Urinary bladder (tissue), 4 donors: Measurements from ENCODE around the gene IDE. TPM values are rescaled to one million over a fixed set of nuclear protein-coding genes. Genes with fewer than 3 reads are reported as not detected.
"Not testable (repeated sequence)": the region's sequence is repeated elsewhere in the genome, so short reads cannot be mapped to it uniquely, and the experiment has no call there.

Source experiments
- DNase-seq: peaks from one replicate; pipeline ENCODE4 v3.0.0-alpha.2; 2015; ENCODE audit errors: extremely low spot score
- H3K27ac ChIP-seq: one replicate; pipeline ENCODE4 v1.5.1; 2013; ENCODE audit warnings: low read depth, mild to moderate bottlenecking, moderate library complexity
- H3K36me3 ChIP-seq: one replicate; pipeline ENCODE4 v1.6.1; 2013; ENCODE audit warnings: mild to moderate bottlenecking, moderate library complexity; ENCODE audit not compliant: insufficient read depth
- H3K4me1 ChIP-seq: one replicate; pipeline ENCODE4 v1.6.1; 2013; ENCODE audit warnings: mild to moderate bottlenecking, moderate library complexity; ENCODE audit not compliant: insufficient read depth
- H3K4me3 ChIP-seq: one replicate; pipeline ENCODE4 v1.5.1; 2013; ENCODE audit warnings: low read depth, low read length
- WGBS: extraction: QIAGEN DNeasy Blood & Tissue Kit; methylation state at CpG from one replicate; pipeline ENCODE4 v1.1.7; 2013; 5-methylcytosine and 5-hydroxymethylcytosine counted together
- polyA plus RNA-seq: library from polyadenylated mRNA; stranded (reverse); fragments of 200-250 nt; gene quantifications from one replicate; pipeline ENCODE4 v1.2.3, GENCODE V29; 2013
- total RNA-seq: library from RNA; depleted of rRNA; stranded (reverse); fragments of >200 nt; gene quantifications from one replicate; pipeline ENCODE4 v1.2.3, GENCODE V29; 2014
- donor health status: healthy with polysubstance abuse.
- donor health status: healthy.

The IDE gene
- total and polyA plus RNA-seq, 2 donors = 14.1 to 40.1 TPM

- Histone ChIP-seq H3K27ac (no peak overlapping the region), H3K4me3 (no peak overlapping the region), H3K4me1 (no peaks in the 10 kb centered on the region), H3K36me3 (peaks cover 9% of the 10 kb centered on the region)
- no peak for DNase-seq
- WGBS = 94% methylated on average over 1 of the region's 1 CpG
Measured at GRCh38 chr10:92493362-92493761, 80.5 kb downstream of the IDE start.

- 94% methylated on average over 6 of the region's 6 CpGs for WGBS
- no peak overlapping the region for H3K4me3 ChIP-seq
- DNase-seq = no peak
- H3K36me3 ChIP-seq = peaks cover 11% of the 10 kb centered on the region
- H3K27ac ChIP-seq = no peak overlapping the region
- H3K4me1 ChIP-seq = no peaks in the 10 kb centered on the region
Measured at GRCh38 chr10:92492748-92493240, 81.1 kb downstream of the IDE start.

- Histone ChIP-seq H3K4me3 (no peak overlapping the region), H3K27ac (no peak overlapping the region), H3K36me3 (peaks cover 13% of the 10 kb centered on the region), H3K4me1 (no peaks in the 10 kb centered on the region)
- DNase-seq = no peak
- 57% methylated on average over 2 of the region's 2 CpGs for WGBS
Measured at GRCh38 chr10:92490387-92490786, 83.5 kb downstream of the IDE start.

- H3K4me3 ChIP-seq = no peak overlapping the region
- H3K4me1 ChIP-seq = no peaks in the 10 kb centered on the region
- no peak for DNase-seq
- peaks cover 15% of the 10 kb centered on the region for H3K36me3 ChIP-seq
- H3K27ac ChIP-seq = no peak overlapping the region
Measured at GRCh38 chr10:92486637-92487036, 87.3 kb downstream of the IDE start.

- no peak overlapping the region for H3K27ac ChIP-seq
- H3K36me3 ChIP-seq = peaks cover 11% of the 10 kb centered on the region
- no peak for DNase-seq
- WGBS = 98% methylated on average over 4 of the region's 4 CpGs
- no peaks in the 10 kb centered on the region for H3K4me1 ChIP-seq
- no peak overlapping the region for H3K4me3 ChIP-seq
Measured at GRCh38 chr10:92483539-92483938, 90.4 kb downstream of the IDE start.

- H3K4me1 ChIP-seq = no peaks in the 10 kb centered on the region
- peaks cover 10% of the 10 kb centered on the region for H3K36me3 ChIP-seq
- DNase-seq = no peak
- H3K4me3 ChIP-seq = no peak overlapping the region
- H3K27ac ChIP-seq = no peak overlapping the region
Measured at GRCh38 chr10:92480413-92480812, 93.5 kb downstream of the IDE start.

GRCh38 chr10:92479547-92479946, 94.3 kb downstream of the IDE start:
- no peak for DNase-seq
- WGBS = 85% methylated on average over 7 of the region's 7 CpGs
- H3K27ac ChIP-seq = no peak overlapping the region
- H3K36me3 ChIP-seq = peaks cover 9% of the 10 kb centered on the region
- no peaks in the 10 kb centered on the region for H3K4me1 ChIP-seq
- H3K4me3 ChIP-seq = no peak overlapping the region

GRCh38 chr10:92478536-92478935, 95.4 kb downstream of the IDE start:
- Histone ChIP-seq H3K27ac (no peak overlapping the region), H3K4me3 (no peak overlapping the region), H3K36me3 (peaks cover 11% of the 10 kb centered on the region), H3K4me1 (no peaks in the 10 kb centered on the region)
- DNase-seq = no peak
- 97% methylated on average over 5 of the region's 5 CpGs for WGBS

GRCh38 chr10:92475357-92475868, 98.5 kb downstream of the IDE start:
- H3K4me3 ChIP-seq = no peak overlapping the region
- no peak overlapping the region for H3K27ac ChIP-seq
- no peak for DNase-seq
- 83% methylated on average over 1 of the region's 1 CpG for WGBS
- no peaks in the 10 kb centered on the region for H3K4me1 ChIP-seq
- peaks cover 8% of the 10 kb centered on the region for H3K36me3 ChIP-seq

- H3K36me3 ChIP-seq = peaks cover 6% of the 10 kb centered on the region
- no peak overlapping the region for H3K27ac ChIP-seq
- 97% methylated on average over 3 of the region's 3 CpGs for WGBS
- H3K4me3 ChIP-seq = no peak overlapping the region
- H3K4me1 ChIP-seq = no peaks in the 10 kb centered on the region
- no peak for DNase-seq
Measured at GRCh38 chr10:92470026-92470425, 103.9 kb downstream of the IDE start.

GRCh38 chr10:92464364-92464763, 109.5 kb downstream of the IDE start:
- no peaks in the 10 kb centered on the region for H3K4me1 ChIP-seq
- H3K4me3 ChIP-seq = no peak overlapping the region
- H3K27ac ChIP-seq = no peak overlapping the region
- peaks cover 16% of the 10 kb centered on the region for H3K36me3 ChIP-seq
- WGBS = 78% methylated on average over 5 of the region's 5 CpGs
- DNase-seq = no peak

- no peak overlapping the region for H3K27ac ChIP-seq
- H3K4me3 ChIP-seq = no peak overlapping the region
- H3K36me3 ChIP-seq = peaks cover 16% of the 10 kb centered on the region
- 95% methylated on average over 5 of the region's 5 CpGs for WGBS
- no peaks in the 10 kb centered on the region for H3K4me1 ChIP-seq
- DNase-seq = no peak
Measured at GRCh38 chr10:92463582-92463981, 110.3 kb downstream of the IDE start.

GRCh38 chr10:92454955-92455354, 118.9 kb downstream of the IDE start:
- not testable (repeated sequence) for H3K4me1 ChIP-seq, H3K36me3 ChIP-seq, H3K27ac ChIP-seq, H3K4me3 ChIP-seq, DNase-seq
- 92% methylated on average over 6 of the region's 6 CpGs for WGBS

GRCh38 chr10:92452313-92452712, 121.6 kb downstream of the IDE start:
- Histone ChIP-seq H3K4me3 (no peak overlapping the region), H3K4me1 (no peaks in the 10 kb centered on the region), H3K36me3 (no peaks in the 10 kb centered on the region), H3K27ac (no peak overlapping the region)
- DNase-seq = no peak
- WGBS = 96% methylated on average over 2 of the region's 2 CpGs

GRCh38 chr10:92451431-92451830, 122.5 kb downstream of the IDE start:
- Histone ChIP-seq H3K36me3 (no peaks in the 10 kb centered on the region), H3K4me3 (no peak overlapping the region)
- 91% methylated on average over 7 of the region's 7 CpGs for WGBS

More at GRCh38 chr10:92451431-92451830, 122.5 kb downstream of the IDE start:
- Histone ChIP-seq H3K27ac (no peak overlapping the region), H3K4me1 (no peaks in the 10 kb centered on the region)
- no peak for DNase-seq
